ENCODE results near the gene RNU6-8. TPM values are rescaled to one million over a fixed set of nuclear protein-coding genes. Genes with fewer than 3 reads are reported as not detected.

RNU6-8 gene
- total RNA-seq, 1 experiment from 2014 or later = not detected

DNA sequence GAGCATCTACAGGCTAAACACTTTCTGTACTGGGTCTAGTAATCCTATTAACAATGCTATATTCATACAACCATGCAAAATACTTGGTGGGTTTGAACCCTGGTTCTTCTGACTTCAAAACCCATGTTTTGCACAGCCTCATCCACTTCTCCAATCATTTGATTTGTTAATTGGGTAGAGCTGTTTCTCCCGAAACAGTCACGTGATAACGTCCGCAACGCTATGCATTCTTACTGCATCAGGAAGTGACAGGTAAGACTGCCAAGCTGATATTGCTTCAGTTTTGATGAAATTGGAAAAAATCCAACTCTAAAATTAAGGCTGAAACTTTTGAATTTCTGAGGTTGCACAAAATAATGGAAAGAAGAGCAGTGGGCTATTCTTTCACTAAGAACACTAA, 31.6 kb downstream of the RNU6-8 start:
- Histone ChIP-seq H3K14ac (ENCODE audit: insufficient read depth, low read length) (no peak overlapping the region), H2BK15ac (ENCODE audit: low read depth, low read length) (no peak overlapping the region), H3K9me3 (ENCODE audit: control insufficient read depth, low read depth, low read length) (no peaks in the 10 kb centered on the region), H4K8ac (replicated peaks; ENCODE audit: insufficient read length, low read depth, low read length) (no peak overlapping the region), H3K79me2 (ENCODE audit: insufficient read depth, low read length) (no peaks in the 10 kb centered on the region), H2BK5ac (ENCODE audit: insufficient read length, low read length) (no peak overlapping the region), H3K4me2 (ENCODE audit: insufficient read depth, insufficient read length, low read length) (no peak overlapping the region), H4K91ac (ENCODE audit: insufficient read length, low read depth, low read length) (no peak overlapping the region), H3K18ac (ENCODE audit: insufficient read length, low read depth, low read length) (no peak overlapping the region), H3K56ac (ENCODE audit: insufficient read length, low read depth, low read length) (no peak overlapping the region), H3K27me3 (ENCODE audit: insufficient read depth, low read length) (no peaks in the 10 kb centered on the region), H2BK12ac (ENCODE audit: insufficient read length, low read depth, low read length) (no peak overlapping the region), H4K20me1 (ENCODE audit: control insufficient read depth, insufficient read depth, insufficient read length) (no peaks in the 10 kb centered on the region), H3K9ac (ENCODE audit: extremely low read depth, insufficient read length, low read length) (no peak overlapping the region), H2AK5ac (ENCODE audit: insufficient read length, low read length) (no peak overlapping the region), H3K4me1 (ENCODE audit: insufficient read depth, low read length) (no peaks in the 10 kb centered on the region), H3K23me2 (ENCODE audit: insufficient read length, low read depth, low read length, poor library complexity, severe bottlenecking) (no peaks in the 10 kb centered on the region), H3T11ph (ENCODE audit: low read length) (no peak overlapping the region), H2BK20ac (ENCODE audit: low read depth, low read length, poor library complexity, severe bottlenecking) (no peak overlapping the region), H3K79me1 (ENCODE audit: insufficient read depth, low read depth, low read length, poor library complexity, severe bottlenecking) (no peaks in the 10 kb centered on the region), H3K4ac (ENCODE audit: low read depth, low read length) (no peak overlapping the region), H2BK120ac (ENCODE audit: low read depth, low read length, poor library complexity, severe bottlenecking) (no peak overlapping the region), H2AFZ (ENCODE audit: low read length) (no peak overlapping the region), H4K5ac (ENCODE audit: insufficient read length, low read depth, low read length) (no peak overlapping the region), H3K27ac (ENCODE audit: insufficient read length, low read depth, low read length) (no peak overlapping the region), H3K23ac (ENCODE audit: insufficient read length, low read depth, low read length) (no peak overlapping the region)
- no peaks in the 10 kb centered on the region for H3K27me3 Mint-ChIP-seq (ENCODE audit: low read depth)
- no peaks in the 10 kb centered on the region for H3K36me3 Mint-ChIP-seq (ENCODE audit: insufficient read depth in 1 of 3, low read depth in 3 of 3)
- no peak for DNase-seq
- WGBS (ENCODE audit: extremely low coverage, insufficient read length, low lambda C conversion rate) = no CpG with 5 or more reads among the region's 5 CpGs
- peaks cover 0 to 6% of the 10 kb centered on the region in 2 experiments; a peak in 3 of 4 replicates for H3K4me1 Mint-ChIP-seq
- no peaks in the 10 kb centered on the region for H3K9me3 Mint-ChIP-seq
- no peak overlapping the region for H3K4me3 Mint-ChIP-seq
- no peak for TF ChIP-seq CTCF (conservative IDR thresholded peaks at IDR 0.05)
- H3K27ac Mint-ChIP-seq = no peak overlapping the region

Measured in H9 (cell line).